ENCODE measurements around the gene TMCO4.

TMCO4 gene

DNA sequence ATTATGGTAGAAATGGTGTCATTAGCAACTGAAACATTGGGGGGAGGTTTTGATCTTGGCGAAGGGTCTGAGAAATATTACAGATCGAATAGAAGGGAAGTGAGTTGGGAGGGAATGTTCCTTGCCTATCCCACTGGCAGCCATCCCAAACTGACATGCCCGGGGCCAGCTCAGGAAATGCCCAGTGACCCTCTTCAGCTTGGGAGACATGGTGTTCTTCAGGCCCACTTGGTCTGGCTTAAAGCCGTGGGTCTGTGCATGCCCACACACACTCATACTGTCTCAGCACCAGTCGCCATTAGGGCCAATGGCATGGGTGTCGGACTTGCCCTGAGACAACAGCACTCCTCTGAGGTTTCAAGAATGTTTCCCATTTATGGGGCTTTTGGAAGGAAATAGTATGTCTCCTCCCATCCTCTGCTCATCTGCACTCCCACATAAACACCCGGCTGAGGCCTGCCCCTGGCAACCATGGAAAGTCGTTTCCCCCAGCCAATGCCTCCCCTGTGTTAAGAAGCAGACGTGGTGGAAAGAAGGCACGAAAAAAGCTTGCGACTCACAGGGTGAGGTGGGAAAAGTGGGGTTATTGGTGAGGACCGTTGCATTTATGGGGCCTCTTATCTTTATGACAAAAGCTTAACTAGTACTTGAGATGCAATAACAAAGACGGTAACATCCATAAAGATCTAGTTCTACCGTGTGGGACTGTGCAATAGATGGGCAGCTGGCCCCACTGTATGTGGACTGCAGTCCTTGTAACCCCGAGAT is 13.3 kb upstream of the TMCO4 start:
- no peak for DNase-seq (ENCODE audit: insufficient read length, low spot score)
- no peak for FAIRE-seq
- TF ChIP-seq, protein P1, sequence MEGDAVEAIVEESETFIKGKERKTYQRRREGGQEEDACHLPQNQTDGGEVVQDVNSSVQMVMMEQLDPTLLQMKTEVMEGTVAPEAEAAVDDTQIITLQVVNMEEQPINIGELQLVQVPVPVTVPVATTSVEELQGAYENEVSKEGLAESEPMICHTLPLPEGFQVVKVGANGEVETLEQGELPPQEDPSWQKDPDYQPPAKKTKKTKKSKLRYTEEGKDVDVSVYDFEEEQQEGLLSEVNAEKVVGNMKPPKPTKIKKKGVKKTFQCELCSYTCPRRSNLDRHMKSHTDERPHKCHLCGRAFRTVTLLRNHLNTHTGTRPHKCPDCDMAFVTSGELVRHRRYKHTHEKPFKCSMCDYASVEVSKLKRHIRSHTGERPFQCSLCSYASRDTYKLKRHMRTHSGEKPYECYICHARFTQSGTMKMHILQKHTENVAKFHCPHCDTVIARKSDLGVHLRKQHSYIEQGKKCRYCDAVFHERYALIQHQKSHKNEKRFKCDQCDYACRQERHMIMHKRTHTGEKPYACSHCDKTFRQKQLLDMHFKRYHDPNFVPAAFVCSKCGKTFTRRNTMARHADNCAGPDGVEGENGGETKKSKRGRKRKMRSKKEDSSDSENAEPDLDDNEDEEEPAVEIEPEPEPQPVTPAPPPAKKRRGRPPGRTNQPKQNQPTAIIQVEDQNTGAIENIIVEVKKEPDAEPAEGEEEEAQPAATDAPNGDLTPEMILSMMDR (IDR thresholded peaks at IDR 0.05; ENCODE audit: insufficient read depth, missing control alignments): no peak

DNA sequence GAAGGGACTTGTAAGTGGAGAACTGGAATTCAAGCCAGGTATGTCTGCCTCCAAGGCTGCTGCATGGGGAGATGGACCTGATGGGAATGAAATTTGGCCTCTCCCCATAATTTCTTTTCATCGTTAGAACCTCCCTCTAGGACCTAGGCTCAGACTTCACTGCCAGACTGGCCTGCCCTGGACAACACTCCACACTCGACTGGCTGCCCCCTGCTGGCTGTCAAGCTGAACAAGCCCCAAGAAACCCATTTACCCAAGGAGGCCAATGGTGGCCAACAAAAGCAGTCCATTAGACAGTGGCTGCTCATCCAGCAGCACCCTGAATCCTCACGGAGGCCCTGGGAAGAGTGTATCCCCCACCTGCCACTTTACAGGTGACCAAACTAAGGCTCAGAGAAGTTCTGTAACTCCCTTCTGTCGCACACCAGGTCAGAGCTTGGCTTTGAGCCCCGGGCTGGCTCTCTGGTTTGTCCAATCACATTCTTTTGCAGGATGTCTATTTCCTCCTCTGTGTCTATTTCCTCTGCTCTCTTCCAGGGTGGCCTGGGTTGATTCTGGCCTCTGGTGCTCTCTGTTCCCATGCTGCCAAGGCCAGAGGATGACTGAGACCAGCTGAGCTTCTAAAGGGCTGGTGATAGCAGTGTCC is 11.6 kb upstream of the TMCO4 start:
- DNase-seq (ENCODE audit: insufficient read length, low spot score) (no peak), FAIRE-seq (no peak)
- TF ChIP-seq, protein P1 (IDR thresholded peaks at IDR 0.05; ENCODE audit: insufficient read depth, missing control alignments): peak; percentile 62

DNA sequence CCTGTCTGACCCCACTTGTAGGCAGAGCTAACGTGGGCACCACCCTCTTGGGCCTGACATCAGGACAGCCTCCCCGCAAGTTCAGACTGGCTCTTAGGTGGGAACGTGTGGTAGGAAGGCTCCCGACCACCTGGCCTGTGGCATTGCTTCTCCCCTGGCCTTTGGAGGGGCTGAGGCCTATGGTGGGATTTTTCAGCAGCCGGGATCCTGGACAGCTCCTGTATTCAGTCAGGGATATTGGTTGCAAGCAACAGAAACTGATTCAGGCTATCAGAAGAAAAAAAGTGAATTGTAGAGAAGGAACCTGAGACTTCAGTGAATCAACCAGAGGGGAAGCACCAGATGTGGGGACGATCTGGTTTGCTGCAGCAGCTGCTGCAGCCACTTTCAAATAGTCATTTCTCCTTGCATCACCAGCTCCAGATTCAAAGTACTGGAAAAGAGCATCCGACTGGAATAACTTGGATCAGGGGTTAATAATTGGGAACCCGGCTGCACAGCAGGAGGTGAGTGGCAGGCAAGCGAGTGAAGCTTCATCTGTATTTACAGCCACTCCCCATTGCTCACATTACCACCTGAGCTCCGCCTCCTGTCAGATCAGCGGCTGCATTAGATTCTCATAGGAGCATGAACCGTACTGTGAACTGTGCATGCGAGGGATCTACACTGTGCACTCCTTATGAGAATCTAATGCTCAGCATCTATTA is 9.5 kb upstream of the TMCO4 start:
- FAIRE-seq (no peak), DNase-seq (ENCODE audit: insufficient read length, low spot score) (no peak)
- TF ChIP-seq, protein P1 (IDR thresholded peaks at IDR 0.05; ENCODE audit: insufficient read depth, missing control alignments): no peak

DNA sequence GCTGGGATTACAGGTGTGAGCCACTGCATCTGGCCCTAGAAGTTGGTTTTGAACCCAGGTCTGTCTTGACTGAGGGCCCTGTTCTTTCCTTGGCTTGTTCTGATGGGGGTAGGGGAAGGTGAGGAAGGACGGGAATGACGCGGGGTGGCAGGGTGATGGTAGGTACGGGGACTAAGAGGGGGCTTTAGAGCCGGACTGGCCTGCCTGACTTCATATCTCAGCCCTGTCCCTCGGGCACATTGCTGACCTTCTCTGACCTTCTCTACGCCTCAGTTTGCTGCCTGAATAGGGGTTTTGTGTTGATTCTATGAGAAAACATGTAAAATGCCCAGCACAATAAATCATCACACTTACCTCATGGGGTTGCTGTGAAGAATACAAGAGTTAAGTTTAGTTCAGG is 8.6 kb upstream of the TMCO4 start:
- TF ChIP-seq, protein P1 (IDR thresholded peaks at IDR 0.05; ENCODE audit: insufficient read depth, missing control alignments): no peak
- FAIRE-seq: no peak
- DNase-seq (ENCODE audit: insufficient read length, low spot score): no peak

DNA sequence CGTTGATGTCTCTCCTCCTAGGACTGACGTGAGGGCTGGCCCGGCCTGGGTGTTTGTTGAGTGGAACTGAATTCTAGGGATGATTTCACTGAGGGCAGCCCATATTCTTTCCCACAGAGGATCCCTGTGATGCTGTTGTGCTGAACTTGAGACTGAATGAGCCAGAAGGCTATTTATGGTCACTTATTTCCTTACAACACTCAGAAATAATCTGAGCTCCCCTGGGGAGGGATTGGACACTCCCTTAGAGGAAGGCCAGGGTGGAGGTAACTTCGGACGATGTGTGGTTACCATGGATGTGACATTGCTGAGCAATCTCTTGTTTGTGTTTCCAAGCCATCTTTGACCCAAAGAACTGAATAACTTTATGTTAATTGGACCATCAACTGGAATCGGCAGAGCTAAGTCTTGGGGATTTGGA is 5.1 kb upstream of the TMCO4 start:
- TF ChIP-seq, protein P1 (IDR thresholded peaks at IDR 0.05; ENCODE audit: insufficient read depth, missing control alignments): no peak
- DNase-seq (ENCODE audit: insufficient read length, low spot score) (no peak), FAIRE-seq (no peak)

DNA sequence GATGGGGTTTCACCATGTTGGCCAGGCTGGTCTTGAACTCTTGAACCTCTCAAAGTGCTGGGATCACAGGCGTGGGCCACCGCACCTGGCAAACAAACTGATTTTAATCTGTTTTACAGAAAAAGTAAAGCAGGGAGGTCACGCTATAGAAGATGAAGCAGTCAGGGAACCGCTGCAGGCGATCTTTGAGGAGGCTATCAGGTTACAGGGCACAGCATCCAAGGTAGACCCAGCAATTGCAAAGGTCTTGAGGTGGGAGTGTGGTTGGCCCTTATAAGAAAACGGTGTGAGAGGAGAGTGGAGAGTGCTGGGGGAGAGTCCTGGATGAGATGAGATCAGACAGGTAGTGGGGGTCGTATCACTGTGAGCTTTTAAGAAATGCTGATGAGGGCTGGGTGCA is 2.6 kb upstream of the TMCO4 start:
- DNase-seq (ENCODE audit: insufficient read length, low spot score): no peak
- FAIRE-seq: no peak
- TF ChIP-seq, protein P1 (IDR thresholded peaks at IDR 0.05; ENCODE audit: insufficient read depth, missing control alignments): no peak

Data from D721Med (cell line).